ENCODE results near the gene SLC38A2.

DNA sequence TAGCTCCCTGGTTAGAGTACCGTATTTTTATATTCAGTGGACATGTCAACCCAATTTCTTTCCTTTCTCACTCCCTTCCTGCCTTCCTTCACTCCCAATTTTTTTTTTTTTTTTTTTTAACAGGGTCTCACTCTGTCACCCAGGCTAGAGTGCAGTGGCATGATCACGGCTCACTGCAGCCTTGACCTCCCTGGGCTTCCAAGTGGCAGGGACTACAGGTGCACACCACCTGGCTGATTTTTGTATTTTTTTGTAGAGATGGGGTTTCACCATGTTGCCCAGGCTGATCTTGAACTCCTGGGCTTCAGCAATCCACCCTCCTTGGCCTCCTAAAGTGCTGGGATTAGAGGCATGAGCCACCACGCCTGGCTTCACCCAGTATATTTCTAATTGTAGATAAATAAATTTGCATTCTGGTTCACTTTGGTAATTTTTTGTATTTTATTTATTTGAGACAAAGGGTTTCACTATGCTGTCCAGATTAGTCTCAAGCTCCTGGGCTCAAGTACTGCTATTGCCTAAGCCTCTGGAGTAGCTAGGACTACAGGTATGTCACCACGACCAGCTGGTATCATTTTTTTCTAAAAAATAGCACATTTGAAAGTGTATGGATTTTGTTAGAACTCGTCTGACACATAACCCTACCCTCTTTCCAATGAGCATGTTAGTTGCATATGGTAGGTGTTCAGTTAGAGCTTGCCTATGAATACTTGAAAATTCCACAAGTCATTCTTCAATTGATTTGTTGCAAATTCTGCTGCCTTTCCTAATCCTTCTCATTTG lies 15.7 kb downstream of the SLC38A2 start:
- TF ChIP-seq, protein P1, sequence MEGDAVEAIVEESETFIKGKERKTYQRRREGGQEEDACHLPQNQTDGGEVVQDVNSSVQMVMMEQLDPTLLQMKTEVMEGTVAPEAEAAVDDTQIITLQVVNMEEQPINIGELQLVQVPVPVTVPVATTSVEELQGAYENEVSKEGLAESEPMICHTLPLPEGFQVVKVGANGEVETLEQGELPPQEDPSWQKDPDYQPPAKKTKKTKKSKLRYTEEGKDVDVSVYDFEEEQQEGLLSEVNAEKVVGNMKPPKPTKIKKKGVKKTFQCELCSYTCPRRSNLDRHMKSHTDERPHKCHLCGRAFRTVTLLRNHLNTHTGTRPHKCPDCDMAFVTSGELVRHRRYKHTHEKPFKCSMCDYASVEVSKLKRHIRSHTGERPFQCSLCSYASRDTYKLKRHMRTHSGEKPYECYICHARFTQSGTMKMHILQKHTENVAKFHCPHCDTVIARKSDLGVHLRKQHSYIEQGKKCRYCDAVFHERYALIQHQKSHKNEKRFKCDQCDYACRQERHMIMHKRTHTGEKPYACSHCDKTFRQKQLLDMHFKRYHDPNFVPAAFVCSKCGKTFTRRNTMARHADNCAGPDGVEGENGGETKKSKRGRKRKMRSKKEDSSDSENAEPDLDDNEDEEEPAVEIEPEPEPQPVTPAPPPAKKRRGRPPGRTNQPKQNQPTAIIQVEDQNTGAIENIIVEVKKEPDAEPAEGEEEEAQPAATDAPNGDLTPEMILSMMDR (IDR thresholded peaks at IDR 0.05; ENCODE audit: low read length) = no peak
- TF ChIP-seq EZH2 (optimal IDR thresholded peaks at IDR 0.05; ENCODE audit: low read depth, low read length) (no peak), EZH2phosphoT487 (IDR thresholded peaks at IDR 0.05; ENCODE audit: low read length) (no peak)
